Choroid plexus epithelial cell (primary cell): ENCODE results near the gene EIF2B2.
A peak's percentile ranks its signal among the peaks of the same experiment; 100 is the strongest.

Source experiments
- DNase-seq: peaks from one replicate; pipeline ENCODE4 v3.0.0-alpha.2; 2010; ENCODE audit warnings: low read depth
- H3K4me3 ChIP-seq: 2 replicates; pipeline ENCODE4 v1.5.1; 2011; ENCODE audit warnings: low read depth, mild to moderate bottlenecking, control low read depth, low read length, moderate library complexity
- CTCF ChIP-seq: conservative IDR thresholded peaks from 2 replicates; pipeline ENCODE4 v1.5.1; 2011; ENCODE audit warnings: low read depth, mild to moderate bottlenecking, control low read depth, inconsistent platforms, low read length, moderate library complexity

EIF2B2 gene

GRCh38 chr14:74981833-74982232 is 20.9 kb upstream of the EIF2B2 start:
- no peak for DNase-seq
- H3K4me3 ChIP-seq = no peak overlapping the region
- no peak for TF ChIP-seq CTCF

GRCh38 chr14:74982661-74983060 is 20.1 kb upstream of the EIF2B2 start:
- no peak for TF ChIP-seq CTCF
- H3K4me3 ChIP-seq = no peak overlapping the region
- no peak for DNase-seq

GRCh38 chr14:74983343-74983742 is 19.4 kb upstream of the EIF2B2 start:
- DNase-seq = no peak
- no peak overlapping the region for H3K4me3 ChIP-seq
- TF ChIP-seq CTCF = no peak

- H3K4me3 ChIP-seq = no peak overlapping the region
- TF ChIP-seq CTCF = no peak
Measured at GRCh38 chr14:74984236-74985027, 18.3 kb upstream of the EIF2B2 start.

GRCh38 chr14:74985028-74985310 is 17.8 kb upstream of the EIF2B2 start:
- no peak for DNase-seq
- TF ChIP-seq CTCF = no peak
- H3K4me3 ChIP-seq = no peak overlapping the region

More at GRCh38 chr14:74984236-74985027, 18.3 kb upstream of the EIF2B2 start:
- DNase-seq = no peak

GRCh38 chr14:74985806-74986205 is 16.9 kb upstream of the EIF2B2 start:
- DNase-seq = no peak
- H3K4me3 ChIP-seq = no peak overlapping the region
- TF ChIP-seq CTCF = no peak

GRCh38 chr14:74988131-74988530 is 14.6 kb upstream of the EIF2B2 start:
- DNase-seq = peak; percentile 55
- no peak overlapping the region for H3K4me3 ChIP-seq
- TF ChIP-seq CTCF = no peak
